ENCODE results near the gene CEP85.

The CEP85 gene

GRCh38 chr1:26277719-26278118 lies 43.7 kb downstream of the CEP85 start:
- DNase-seq (ENCODE audit: low read depth in 2 of 2), result no peak

GRCh38 chr1:26278303-26278702 lies 44.3 kb downstream of the CEP85 start:
- DNase-seq (ENCODE audit: low read depth in 2 of 2), result no peak

- DNase-seq (ENCODE audit: low read depth in 2 of 2), result no peak
These were observed 44.9 kb downstream of the CEP85 start for GRCh38 chr1:26278724-26279455.

- DNase-seq (ENCODE audit: low read depth in 2 of 2), result peak; percentile 69 to 81
These were observed 45.7 kb downstream of the CEP85 start, which contains the start of gene SH3BGRL3 for GRCh38 chr1:26279456-26280332. Gene SH3BGRL3 (plus strand): TSS chr1:26280086. CDS start chr1:26280156, 70 bp downstream.

- no peak for DNase-seq (ENCODE audit: low read depth in 2 of 2)
These were observed 46.5 kb downstream of the CEP85 start for GRCh38 chr1:26280333-26281042.

- DNase-seq (ENCODE audit: low read depth in 2 of 2), result no peak
These were observed 47.3 kb downstream of the CEP85 start for GRCh38 chr1:26281091-26281958.

- DNase-seq (ENCODE audit: low read depth in 2 of 2), result no peak
These were observed 48.0 kb downstream of the CEP85 start for GRCh38 chr1:26281971-26282370.

- DNase-seq (ENCODE audit: low read depth in 2 of 2), result no peak
These were observed 48.5 kb downstream of the CEP85 start for GRCh38 chr1:26282401-26282918.

GRCh38 chr1:26283279-26283853 lies 49.4 kb downstream of the CEP85 start:
- no peak for DNase-seq (ENCODE audit: low read depth in 2 of 2)

GRCh38 chr1:26283871-26284596 lies 50.0 kb downstream of the CEP85 start:
- no peak for DNase-seq (ENCODE audit: low read depth in 2 of 2)

GRCh38 chr1:26284597-26285347 lies 50.8 kb downstream of the CEP85 start:
- peak; percentile 92 to 94 for DNase-seq (ENCODE audit: low read depth in 2 of 2)

GRCh38 chr1:26285366-26286063 lies 51.5 kb downstream of the CEP85 start:
- DNase-seq (ENCODE audit: low read depth in 2 of 2), result no peak

GRCh38 chr1:26286064-26286416 lies 52.0 kb downstream of the CEP85 start:
- DNase-seq (ENCODE audit: low read depth in 2 of 2), result no peak

- DNase-seq (ENCODE audit: low read depth in 2 of 2), result peak in 1 of 2 experiments; percentile 62
These were observed 53.2 kb downstream of the CEP85 start for GRCh38 chr1:26287033-26287711.

- no peak for DNase-seq (ENCODE audit: low read depth in 2 of 2)
These were observed 53.8 kb downstream of the CEP85 start for GRCh38 chr1:26287811-26288210.

GRCh38 chr1:26288311-26288941 lies 54.4 kb downstream of the CEP85 start:
- peak; percentile 51 to 64 for DNase-seq (ENCODE audit: low read depth in 2 of 2)
